Nucleus accumbens (tissue), 56 donors: ENCODE results near the gene ANO10.
"Not testable (repeated sequence)": the region's sequence is repeated elsewhere in the genome, so short reads cannot be mapped to it uniquely, and the experiment has no call there.

Experiments
- DNase-seq, 56 donors: peaks; one replicate each; lab custom pipeline; 2025; lab: John Stamatoyannopoulos, UW

Gene ANO10

GRCh38 chr3:43363621-43364266 is 258.1 kb downstream of the ANO10 start:
- DNase-seq = no peak

GRCh38 chr3:43362961-43363360 is 258.9 kb downstream of the ANO10 start:
- DNase-seq = no peak

GRCh38 chr3:43362183-43362582 is 259.6 kb downstream of the ANO10 start:
- no peak for DNase-seq

- no peak for DNase-seq
Observed at GRCh38 chr3:43361077-43361476, 260.7 kb downstream of the ANO10 start.

GRCh38 chr3:43356033-43356432 is 265.8 kb downstream of the ANO10 start:
- not testable (repeated sequence) for DNase-seq

GRCh38 chr3:43353923-43354670 is 267.7 kb downstream of the ANO10 start:
- no peak for DNase-seq

- DNase-seq = no peak
Observed at GRCh38 chr3:43353393-43353792, 268.4 kb downstream of the ANO10 start.

- DNase-seq = no peak
Observed at GRCh38 chr3:43349716-43350115, 272.1 kb downstream of the ANO10 start.

GRCh38 chr3:43348852-43349574 is 272.8 kb downstream of the ANO10 start:
- DNase-seq = no peak

- DNase-seq = no peak
Observed at GRCh38 chr3:43348350-43348749, 273.5 kb downstream of the ANO10 start.

GRCh38 chr3:43347774-43348173 is 274.0 kb downstream of the ANO10 start:
- no peak for DNase-seq

- DNase-seq = no peak
Observed at GRCh38 chr3:43346978-43347749, 274.6 kb downstream of the ANO10 start.

- DNase-seq = no peak
Observed at GRCh38 chr3:43345877-43346276, 275.9 kb downstream of the ANO10 start.

- DNase-seq = no peak
Observed at GRCh38 chr3:43345246-43345645, 276.6 kb downstream of the ANO10 start.

GRCh38 chr3:43344520-43344919 is 277.3 kb downstream of the ANO10 start:
- DNase-seq = no peak

GRCh38 chr3:43343815-43344214 is 278.0 kb downstream of the ANO10 start:
- no peak for DNase-seq

GRCh38 chr3:43343185-43343584 is 278.6 kb downstream of the ANO10 start:
- no peak for DNase-seq

GRCh38 chr3:43341788-43342187 is 280.0 kb downstream of the ANO10 start:
- DNase-seq = no peak

GRCh38 chr3:43340403-43340802 is 281.4 kb downstream of the ANO10 start:
- DNase-seq = no peak

GRCh38 chr3:43338295-43338694 is 283.5 kb downstream of the ANO10 start:
- DNase-seq = no peak

- DNase-seq = no peak
Observed at GRCh38 chr3:43335799-43336198, 286.0 kb downstream of the ANO10 start.
